Measurements from ENCODE around the gene IPP.
"Not testable (repeated sequence)": the region's sequence is repeated elsewhere in the genome, so short reads cannot be mapped to it uniquely, and the experiment has no call there.

IPP gene

GRCh38 chr1:45676553-45676952 is 73.9 kb downstream of the IPP start:
- POLR2A ChIA-PET, result interaction anchor here (2.3 kb wide), 1 partner anchor 10 kb away, joined by 11 read pairs; the partner anchor contains the start of gene GPBP1L1
- CTCF ChIA-PET, result interaction anchor here (0.7 to 0.9 kb wide), 2 partner anchors 175 to 360 kb away, joined by 3 to 7 read pairs; no protein-coding TSS in a partner anchor
- not testable (repeated sequence) for H3K36me3 ChIP-seq (ENCODE audit: control insufficient read depth in 2 of 2, insufficient read depth in 1 of 2, low read length in 2 of 2); H3K27ac ChIP-seq (ENCODE audit: extremely low read depth, low read depth, low read length); H3K4me3 ChIP-seq (ENCODE audit: low read depth, low read length); H3K9me3 ChIP-seq (ENCODE audit: control insufficient read depth, insufficient read depth, low read depth, low read length)
- peak; percentile 36; the same call in 1 of the 2 replicates for TF ChIP-seq GLIS1 (tag by site-specific recombination; IDR thresholded peaks at IDR 0.05)
- TF ChIP-seq ZNF362 (tag by site-specific recombination; IDR thresholded peaks at IDR 0.05), result peak; percentile 55; the same call in 1 of the 2 replicates
- 0 out of 2 replicates have a peak, but pooled peaks have one; percentile 24 for TF ChIP-seq IKZF3 (tag by site-specific recombination; IDR thresholded peaks at IDR 0.05)
- peak; percentile 75 for TF ChIP-seq OSR2 (tag by site-specific recombination; IDR thresholded peaks at IDR 0.05)
- H3K4me1 ChIP-seq (ENCODE audit: control insufficient read depth, insufficient read depth, low read length), result peaks cover 31% of the 10 kb centered on the region

GRCh38 chr1:45674478-45674877 is 76.0 kb downstream of the IPP start:
- Histone ChIP-seq H3K36me3 (ENCODE audit: control insufficient read depth in 2 of 2, insufficient read depth in 1 of 2, low read length in 2 of 2) (peaks cover 0 to 5% of the 10 kb centered on the region in 2 experiments; a peak in 2 of 3 replicates), H3K4me3 (ENCODE audit: low read depth, low read length) (no peak overlapping the region), H3K27ac (ENCODE audit: extremely low read depth, low read depth, low read length) (no peak overlapping the region), H3K4me1 (ENCODE audit: control insufficient read depth, insufficient read depth, low read length) (peaks cover 14% of the 10 kb centered on the region; the same call in 1 of the 2 replicates), H3K9me3 (ENCODE audit: control insufficient read depth, insufficient read depth, low read depth, low read length) (no peaks in the 10 kb centered on the region)
- POLR2A ChIA-PET, result interaction anchor here (0.6 to 2.1 kb wide), 4 partner anchors 11 to 28 kb away, joined by 3 to 7 read pairs (median 4); partner anchors contain the start of gene GPBP1L1
- TF ChIP-seq ZSCAN18 (tag by site-specific recombination; IDR thresholded peaks at IDR 0.05) (no peak), ZNF239 (tag by site-specific recombination; IDR thresholded peaks at IDR 0.05) (no peak), ZNF324 (tag by site-specific recombination; IDR thresholded peaks at IDR 0.05) (no peak), ZBTB17 (tag by site-specific recombination; IDR thresholded peaks at IDR 0.05) (0 out of 2 replicates have a peak, but pooled peaks have one; percentile 26), ZBTB48 (tag by site-specific recombination; IDR thresholded peaks at IDR 0.05) (peak; percentile 64; the same call in 1 of the 2 replicates), ZNF747 (tag by site-specific recombination; IDR thresholded peaks at IDR 0.05) (no peak), ZNF148 (tag by site-specific recombination; IDR thresholded peaks at IDR 0.05; ENCODE audit: borderline replicate concordance) (no peak), ZNF645 (tag by site-specific recombination; IDR thresholded peaks at IDR 0.05) (no peak), PRDM1 (tag by site-specific recombination; IDR thresholded peaks at IDR 0.05) (no peak), ZNF530 (tag by site-specific recombination; IDR thresholded peaks at IDR 0.05; ENCODE audit: low read depth) (no peak), ZNF26 (tag by site-specific recombination; IDR thresholded peaks at IDR 0.05) (no peak)
- CTCF ChIA-PET, result no interaction called here

All from HEK293 (cell line).